Measurements from ENCODE around the gene ADAMTS17. TPM values are rescaled to one million over a fixed set of nuclear protein-coding genes. Genes with fewer than 3 reads are reported as not detected.

ADAMTS17 gene
- total RNA-seq, 1 experiment from 2014 or later = 4.2 TPM

DNA sequence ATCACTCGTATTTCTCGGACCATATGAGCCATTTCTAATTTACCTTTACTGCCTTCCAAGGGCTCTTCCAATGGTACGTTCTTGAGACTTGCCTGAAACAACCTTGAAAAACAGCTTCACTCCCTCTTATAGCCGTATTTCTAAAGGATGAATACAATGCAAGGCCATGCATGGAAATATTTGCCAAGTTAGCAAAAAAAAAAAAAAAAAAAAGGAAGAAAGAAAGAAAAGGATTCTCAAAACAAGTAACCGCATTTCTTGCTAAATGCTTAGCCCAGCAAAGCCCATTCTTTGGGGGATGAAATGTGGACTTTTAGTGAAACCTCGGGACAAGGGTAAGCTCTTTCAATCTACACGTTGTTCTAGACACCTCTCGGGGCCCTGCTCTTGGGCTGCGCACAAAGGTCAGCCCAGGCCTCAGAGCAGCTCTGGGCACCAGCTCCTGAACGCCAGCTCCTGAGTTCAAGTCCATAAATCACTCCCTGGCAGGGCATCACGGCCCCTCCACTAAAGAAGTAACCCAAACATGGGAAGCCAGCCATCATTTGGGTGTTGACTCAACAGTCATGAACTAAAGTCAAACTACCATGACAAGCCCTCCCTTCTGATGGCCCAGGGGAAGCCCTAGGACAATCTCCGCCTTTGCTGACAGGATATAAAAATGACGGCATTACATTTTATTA lies 132.7 kb downstream of the ADAMTS17 start:
- Histone ChIP-seq H3K9ac (ENCODE audit: low read length) (no peak overlapping the region), H3K27ac (ENCODE audit: low read depth, low read length) (no peak overlapping the region), H3K4me2 (ENCODE audit: low read length) (no peak overlapping the region), H3K4me1 (ENCODE audit: control insufficient read depth in 1 of 2, insufficient read depth in 2 of 2, low read length in 2 of 2) (no peaks in the 10 kb centered on the region), H2AFZ (ENCODE audit: low read depth, low read length, poor library complexity, severe bottlenecking) (no peak overlapping the region), H3K36me3 (ENCODE audit: control insufficient read depth in 1 of 2, insufficient read depth in 2 of 2, low read length in 2 of 2) (no peaks in the 10 kb centered on the region), H3K27me3 (ENCODE audit: insufficient read depth, low read length) (no peaks in the 10 kb centered on the region), H3K4me3 (replicated peaks in 1 of 2; ENCODE audit: low read depth in 1 of 2, low read length in 2 of 2) (no peak overlapping the region), H3K9me2 (ENCODE audit: insufficient read depth) (no peaks in the 10 kb centered on the region), H4K20me1 (ENCODE audit: insufficient read depth) (no peaks in the 10 kb centered on the region), H3K9me3 (ENCODE audit: control insufficient read depth in 1 of 2, insufficient read depth in 1 of 2, low read depth in 1 of 2, low read length in 2 of 2) (no peaks in the 10 kb centered on the region), H3K79me2 (ENCODE audit: insufficient read depth, low read length) (no peaks in the 10 kb centered on the region)
- BruUV-seq (replicated peaks) = no TSS peak
- POLR2A ChIA-PET = no interaction called here
- DNase-seq (ENCODE audit: low read depth, low spot score) (no peak), ATAC-seq (no peak)
- RAD21 ChIA-PET (ENCODE audit: low non-redundant PET in 1 of 2, low total read pairs in 2 of 2, uncharacterized antibody in 2 of 2, unreplicated experiment in 2 of 2) = no interaction called here
- CTCF ChIA-PET = no interaction called here
- intact Hi-C loops (cut with micrococcal nuclease) = no loop called here
- no peak for TF ChIP-seq ZNF274 (IDR thresholded peaks at IDR 0.05; ENCODE audit: low read depth, low read length)

DNA sequence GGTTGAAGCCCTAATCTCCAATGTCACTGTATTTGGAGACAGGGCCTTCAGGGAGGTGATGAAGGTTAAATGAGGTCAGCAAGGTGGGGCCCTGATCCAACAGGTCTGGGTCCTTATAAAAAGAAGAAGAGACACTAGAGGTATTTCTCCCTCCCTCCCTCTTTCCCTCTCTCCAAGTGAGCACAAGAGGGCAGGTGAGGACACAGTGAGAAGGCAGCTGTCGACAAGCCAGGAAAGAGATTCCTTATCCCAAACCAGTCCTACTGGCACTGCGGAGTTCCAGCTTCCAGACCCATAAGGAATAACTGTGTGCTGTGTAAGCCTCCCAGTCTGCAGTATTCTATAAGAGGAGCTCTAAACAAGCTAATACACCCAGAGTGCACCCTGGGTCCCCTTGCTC lies 134.7 kb downstream of the ADAMTS17 start:
- POLR2A ChIA-PET = no interaction called here
- CTCF ChIA-PET = no interaction called here
- Histone ChIP-seq H3K27ac (ENCODE audit: low read depth, low read length) (no peak overlapping the region), H3K4me3 (replicated peaks in 1 of 2; ENCODE audit: low read depth in 1 of 2, low read length in 2 of 2) (no peak overlapping the region), H2AFZ (ENCODE audit: low read depth, low read length, poor library complexity, severe bottlenecking) (no peak overlapping the region), H4K20me1 (ENCODE audit: insufficient read depth) (no peaks in the 10 kb centered on the region), H3K9me2 (ENCODE audit: insufficient read depth) (no peaks in the 10 kb centered on the region), H3K79me2 (ENCODE audit: insufficient read depth, low read length) (no peaks in the 10 kb centered on the region), H3K4me2 (ENCODE audit: low read length) (no peak overlapping the region), H3K9me3 (ENCODE audit: control insufficient read depth in 1 of 2, insufficient read depth in 1 of 2, low read depth in 1 of 2, low read length in 2 of 2) (no peaks in the 10 kb centered on the region), H3K4me1 (ENCODE audit: control insufficient read depth in 1 of 2, insufficient read depth in 2 of 2, low read length in 2 of 2) (no peaks in the 10 kb centered on the region), H3K27me3 (ENCODE audit: insufficient read depth, low read length) (no peaks in the 10 kb centered on the region), H3K36me3 (ENCODE audit: control insufficient read depth in 1 of 2, insufficient read depth in 2 of 2, low read length in 2 of 2) (no peaks in the 10 kb centered on the region), H3K9ac (ENCODE audit: low read length) (no peak overlapping the region)
- intact Hi-C loops (cut with micrococcal nuclease) = no loop called here
- RAD21 ChIA-PET (ENCODE audit: low non-redundant PET in 1 of 2, low total read pairs in 2 of 2, uncharacterized antibody in 2 of 2, unreplicated experiment in 2 of 2) = no interaction called here
- no TSS peak for BruUV-seq (replicated peaks)
- no peak for DNase-seq (ENCODE audit: low read depth, low spot score)
- ATAC-seq = no peak
- TF ChIP-seq EZH2 (IDR thresholded peaks at IDR 0.05) = no peak
- TF ChIP-seq, protein P1, sequence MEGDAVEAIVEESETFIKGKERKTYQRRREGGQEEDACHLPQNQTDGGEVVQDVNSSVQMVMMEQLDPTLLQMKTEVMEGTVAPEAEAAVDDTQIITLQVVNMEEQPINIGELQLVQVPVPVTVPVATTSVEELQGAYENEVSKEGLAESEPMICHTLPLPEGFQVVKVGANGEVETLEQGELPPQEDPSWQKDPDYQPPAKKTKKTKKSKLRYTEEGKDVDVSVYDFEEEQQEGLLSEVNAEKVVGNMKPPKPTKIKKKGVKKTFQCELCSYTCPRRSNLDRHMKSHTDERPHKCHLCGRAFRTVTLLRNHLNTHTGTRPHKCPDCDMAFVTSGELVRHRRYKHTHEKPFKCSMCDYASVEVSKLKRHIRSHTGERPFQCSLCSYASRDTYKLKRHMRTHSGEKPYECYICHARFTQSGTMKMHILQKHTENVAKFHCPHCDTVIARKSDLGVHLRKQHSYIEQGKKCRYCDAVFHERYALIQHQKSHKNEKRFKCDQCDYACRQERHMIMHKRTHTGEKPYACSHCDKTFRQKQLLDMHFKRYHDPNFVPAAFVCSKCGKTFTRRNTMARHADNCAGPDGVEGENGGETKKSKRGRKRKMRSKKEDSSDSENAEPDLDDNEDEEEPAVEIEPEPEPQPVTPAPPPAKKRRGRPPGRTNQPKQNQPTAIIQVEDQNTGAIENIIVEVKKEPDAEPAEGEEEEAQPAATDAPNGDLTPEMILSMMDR (IDR thresholded peaks at IDR 0.05 in 2 of 3, conservative IDR thresholded peaks at IDR 0.05 in 1 of 3; ENCODE audit: borderline replicate concordance in 1 of 3, insufficient read depth in 1 of 3, low read depth in 2 of 3, low read length in 2 of 3) = no peak
- no peak for TF ChIP-seq ZNF274 (IDR thresholded peaks at IDR 0.05; ENCODE audit: low read depth, low read length)
- no peak for TF ChIP-seq CEBPB (IDR thresholded peaks at IDR 0.05; ENCODE audit: low read depth)
- TF ChIP-seq SIN3A (IDR thresholded peaks at IDR 0.05; ENCODE audit: low read depth) = no peak
- no peak for TF ChIP-seq EGR1 (IDR thresholded peaks at IDR 0.05; ENCODE audit: low read depth)
- TF ChIP-seq, protein P2, sequence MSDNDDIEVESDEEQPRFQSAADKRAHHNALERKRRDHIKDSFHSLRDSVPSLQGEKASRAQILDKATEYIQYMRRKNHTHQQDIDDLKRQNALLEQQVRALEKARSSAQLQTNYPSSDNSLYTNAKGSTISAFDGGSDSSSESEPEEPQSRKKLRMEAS (IDR thresholded peaks at IDR 0.05) = no peak
- TF ChIP-seq CBX3 (IDR thresholded peaks at IDR 0.05; ENCODE audit: low read depth) = no peak
- no peak for TF ChIP-seq ELF1 (IDR thresholded peaks at IDR 0.05; ENCODE audit: borderline replicate concordance, low read depth)
- TF ChIP-seq POLR2AphosphoS5 (IDR thresholded peaks at IDR 0.05; ENCODE audit: low read depth, low read length) = no peak
- TF ChIP-seq, protein P3, sequence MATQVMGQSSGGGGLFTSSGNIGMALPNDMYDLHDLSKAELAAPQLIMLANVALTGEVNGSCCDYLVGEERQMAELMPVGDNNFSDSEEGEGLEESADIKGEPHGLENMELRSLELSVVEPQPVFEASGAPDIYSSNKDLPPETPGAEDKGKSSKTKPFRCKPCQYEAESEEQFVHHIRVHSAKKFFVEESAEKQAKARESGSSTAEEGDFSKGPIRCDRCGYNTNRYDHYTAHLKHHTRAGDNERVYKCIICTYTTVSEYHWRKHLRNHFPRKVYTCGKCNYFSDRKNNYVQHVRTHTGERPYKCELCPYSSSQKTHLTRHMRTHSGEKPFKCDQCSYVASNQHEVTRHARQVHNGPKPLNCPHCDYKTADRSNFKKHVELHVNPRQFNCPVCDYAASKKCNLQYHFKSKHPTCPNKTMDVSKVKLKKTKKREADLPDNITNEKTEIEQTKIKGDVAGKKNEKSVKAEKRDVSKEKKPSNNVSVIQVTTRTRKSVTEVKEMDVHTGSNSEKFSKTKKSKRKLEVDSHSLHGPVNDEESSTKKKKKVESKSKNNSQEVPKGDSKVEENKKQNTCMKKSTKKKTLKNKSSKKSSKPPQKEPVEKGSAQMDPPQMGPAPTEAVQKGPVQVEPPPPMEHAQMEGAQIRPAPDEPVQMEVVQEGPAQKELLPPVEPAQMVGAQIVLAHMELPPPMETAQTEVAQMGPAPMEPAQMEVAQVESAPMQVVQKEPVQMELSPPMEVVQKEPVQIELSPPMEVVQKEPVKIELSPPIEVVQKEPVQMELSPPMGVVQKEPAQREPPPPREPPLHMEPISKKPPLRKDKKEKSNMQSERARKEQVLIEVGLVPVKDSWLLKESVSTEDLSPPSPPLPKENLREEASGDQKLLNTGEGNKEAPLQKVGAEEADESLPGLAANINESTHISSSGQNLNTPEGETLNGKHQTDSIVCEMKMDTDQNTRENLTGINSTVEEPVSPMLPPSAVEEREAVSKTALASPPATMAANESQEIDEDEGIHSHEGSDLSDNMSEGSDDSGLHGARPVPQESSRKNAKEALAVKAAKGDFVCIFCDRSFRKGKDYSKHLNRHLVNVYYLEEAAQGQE (IDR thresholded peaks at IDR 0.05; ENCODE audit: low read depth) = no peak
- TF ChIP-seq, protein P4, sequence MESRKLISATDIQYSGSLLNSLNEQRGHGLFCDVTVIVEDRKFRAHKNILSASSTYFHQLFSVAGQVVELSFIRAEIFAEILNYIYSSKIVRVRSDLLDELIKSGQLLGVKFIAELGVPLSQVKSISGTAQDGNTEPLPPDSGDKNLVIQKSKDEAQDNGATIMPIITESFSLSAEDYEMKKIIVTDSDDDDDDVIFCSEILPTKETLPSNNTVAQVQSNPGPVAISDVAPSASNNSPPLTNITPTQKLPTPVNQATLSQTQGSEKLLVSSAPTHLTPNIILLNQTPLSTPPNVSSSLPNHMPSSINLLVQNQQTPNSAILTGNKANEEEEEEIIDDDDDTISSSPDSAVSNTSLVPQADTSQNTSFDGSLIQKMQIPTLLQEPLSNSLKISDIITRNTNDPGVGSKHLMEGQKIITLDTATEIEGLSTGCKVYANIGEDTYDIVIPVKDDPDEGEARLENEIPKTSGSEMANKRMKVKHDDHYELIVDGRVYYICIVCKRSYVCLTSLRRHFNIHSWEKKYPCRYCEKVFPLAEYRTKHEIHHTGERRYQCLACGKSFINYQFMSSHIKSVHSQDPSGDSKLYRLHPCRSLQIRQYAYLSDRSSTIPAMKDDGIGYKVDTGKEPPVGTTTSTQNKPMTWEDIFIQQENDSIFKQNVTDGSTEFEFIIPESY (IDR thresholded peaks at IDR 0.05; ENCODE audit: extremely low read depth, insufficient replicate concordance, low read length) = no peak

Measured in HCT116 (cell line).